Immature natural killer cell (primary cell): ENCODE data around the gene CACNA1F. TPM values are rescaled to one million over a fixed set of nuclear protein-coding genes. Genes with fewer than 3 reads are reported as not detected.
A peak's percentile ranks its signal among the peaks of the same experiment; 100 is the strongest.

Experiments used
- DNase-seq, 3 donors: peaks; one replicate each; pipeline ENCODE4 v3.0.0; 2022; ENCODE audit warnings: mixed read lengths in 1 of 3
- H3K27ac Mint-ChIP-seq, 6 donors: one replicate each; pipeline ENCODE4 v1.8.0; 2020; ENCODE audit warnings: mixed read lengths in 6 of 6, mild to moderate bottlenecking in 5 of 6, inconsistent platforms in 4 of 6, moderate library complexity in 3 of 6
- H3K27me3 Mint-ChIP-seq, 3 donors: one replicate each; pipeline ENCODE4 v1.8.0; 2020 to 2021; ENCODE audit warnings: low read depth in 3 of 3, mild to moderate bottlenecking in 3 of 3, mixed read lengths in 3 of 3, moderate library complexity in 3 of 3, inconsistent platforms in 1 of 3
- H3K36me3 Mint-ChIP-seq, 3 donors: one replicate each; pipeline ENCODE4 v1.8.0; 2020; ENCODE audit warnings: mixed read lengths in 3 of 3, inconsistent platforms in 2 of 3, mild to moderate bottlenecking in 2 of 3
- H3K4me1 Mint-ChIP-seq, 2 donors: one replicate each; pipeline ENCODE4 v1.8.0; 2020; ENCODE audit warnings: inconsistent platforms in 2 of 2, mild to moderate bottlenecking in 2 of 2, mixed read lengths in 2 of 2, moderate library complexity in 1 of 2
- H3K4me3 Mint-ChIP-seq, 5 donors: one replicate each; pipeline ENCODE4 v1.8.0; 2020; ENCODE audit warnings: mild to moderate bottlenecking in 5 of 5, mixed read lengths in 5 of 5, inconsistent platforms in 3 of 5, moderate library complexity in 3 of 5
- H3K9me3 Mint-ChIP-seq, 6 donors: one replicate each; pipeline ENCODE4 v1.8.0; 2020; ENCODE audit warnings: mild to moderate bottlenecking in 6 of 6, mixed read lengths in 6 of 6, inconsistent platforms in 4 of 6, moderate library complexity in 3 of 6
- polyA plus RNA-seq, 3 donors: library from polyadenylated mRNA; unstranded; fragments of 300-500 nt; fragmentation: Illumina TruSeq; gene quantifications; one replicate each; pipeline ENCODE4 v1.2.3, GENCODE V29; 2021

CACNA1F gene
- under 1 TPM in 1 of 3 donors, not detected in 2; 0.07 TPM for polyA plus RNA-seq

DNA sequence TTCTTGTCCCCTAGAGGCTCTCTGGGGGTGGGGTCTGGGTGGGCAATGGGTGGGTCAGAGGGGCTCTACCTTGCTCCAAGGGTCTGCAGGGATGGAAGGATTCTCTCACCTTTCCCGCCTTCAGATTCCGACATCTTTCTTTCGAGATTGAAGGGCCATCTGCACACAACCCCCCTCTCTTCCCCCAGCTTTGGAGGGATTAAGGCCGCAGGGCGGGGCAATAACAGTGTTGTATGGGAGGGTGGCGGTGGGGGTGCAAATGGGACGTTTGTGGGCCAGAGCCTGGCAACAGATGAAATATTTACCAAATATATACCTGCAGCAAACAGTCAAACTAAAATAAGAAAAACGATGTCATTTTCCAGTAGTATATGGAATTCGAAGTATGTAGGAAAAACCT is at the start of gene CACNA1F:
TSS of gene CACNA1F (minus strand) at position 165 of the 400 bp plus-strand sequence. CDS start at position 134, 31 bp downstream.
- no peak for DNase-seq
- Mint-ChIP-seq H3K36me3 (peaks cover 0 to 4% (median 0%) of the 10 kb centered on the region in 3 donors), H3K9me3 (no peaks in the 10 kb centered on the region), H3K4me1 (peaks cover 32 to 36% of the 10 kb centered on the region in 2 donors), H3K4me3 (peak within 1 kb of the TSS in 2 of 5 donors; percentile 21 to 29), H3K27me3 (peaks cover 0 to 4% (median 2%) of the 10 kb centered on the region in 3 donors), H3K27ac (no peak within 1 kb of the TSS)

DNA sequence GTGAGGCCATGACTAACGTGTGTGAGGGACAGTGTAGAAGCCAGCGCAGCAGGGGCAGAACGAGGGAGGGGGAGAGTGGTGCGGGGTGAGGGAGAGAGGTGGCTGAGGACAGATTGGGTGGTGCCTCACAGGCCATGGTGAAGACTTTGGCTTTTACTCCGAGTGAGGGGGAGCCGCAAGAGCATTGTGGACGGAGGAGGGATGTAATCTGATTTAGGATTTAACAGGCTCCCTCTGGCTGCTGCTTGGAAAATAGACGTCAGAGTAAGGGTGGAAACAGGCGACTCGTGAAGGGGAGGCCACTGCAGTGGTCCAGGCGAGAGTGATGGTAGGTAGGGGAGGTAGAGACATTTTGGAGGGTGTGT is 49.5 kb upstream of the CACNA1F start:
- H3K4me1 Mint-ChIP-seq = peaks cover 3 to 13% of the 10 kb centered on the region in 2 donors
- peaks cover 0 to 4% (median 4%) of the 10 kb centered on the region in 3 donors for H3K36me3 Mint-ChIP-seq
- peaks cover 2 to 17% (median 5%) of the 10 kb centered on the region in 3 donors for H3K27me3 Mint-ChIP-seq
- no peaks in the 10 kb centered on the region for H3K9me3 Mint-ChIP-seq
- H3K27ac Mint-ChIP-seq = no peak overlapping the region
- no peak overlapping the region for H3K4me3 Mint-ChIP-seq
- DNase-seq = no peak

DNA sequence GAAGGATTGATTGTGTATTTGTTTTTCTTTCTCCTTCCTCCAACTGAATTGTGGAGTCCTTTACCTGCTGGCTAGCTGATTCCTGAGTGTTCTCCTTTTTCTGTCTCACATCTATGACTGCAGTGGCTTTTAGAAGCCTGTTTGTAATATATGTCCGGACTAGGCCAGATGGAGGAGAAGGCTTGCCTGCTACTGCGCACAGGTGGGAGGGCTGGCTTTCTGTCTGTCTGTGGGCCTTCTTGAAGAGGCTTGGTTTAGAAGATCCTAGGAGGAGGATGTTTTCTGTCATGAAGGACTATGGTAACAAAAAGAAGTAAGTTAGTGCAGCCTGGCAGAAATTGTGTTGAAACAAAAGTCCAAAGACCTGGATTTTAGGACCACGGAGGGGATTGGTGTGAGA is 44.9 kb upstream of the CACNA1F start:
- H3K4me3 Mint-ChIP-seq = no peak overlapping the region
- peaks cover 2 to 18% (median 5%) of the 10 kb centered on the region in 3 donors for H3K27me3 Mint-ChIP-seq
- peaks cover 0 to 4% (median 4%) of the 10 kb centered on the region in 3 donors for H3K36me3 Mint-ChIP-seq
- no peak for DNase-seq
- peaks cover 0 to 2% (median 0%) of the 10 kb centered on the region in 6 donors for H3K9me3 Mint-ChIP-seq
- H3K4me1 Mint-ChIP-seq = peaks cover 25 to 42% of the 10 kb centered on the region in 2 donors
- H3K27ac Mint-ChIP-seq = peak overlapping the region in 1 of 6 donors; percentile 59

DNA sequence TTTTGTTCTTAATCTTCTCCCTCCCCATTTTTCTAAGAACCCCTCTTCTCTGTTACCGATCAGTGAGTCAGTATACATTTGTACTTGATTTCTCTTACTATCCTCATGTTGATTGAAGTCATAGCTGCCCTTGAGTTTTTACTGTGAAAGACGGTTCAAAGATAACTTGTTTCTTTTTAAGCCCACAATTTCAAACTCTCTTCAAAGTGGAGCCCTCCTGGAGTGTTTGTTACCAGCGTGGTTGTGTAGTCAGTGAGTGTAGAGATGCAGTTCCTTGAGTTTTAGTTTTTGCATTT is 44.3 kb upstream of the CACNA1F start:
- Mint-ChIP-seq H3K27ac (peak overlapping the region in 2 of 6 donors; percentile 11 to 59), H3K9me3 (peaks cover 0 to 2% (median 0%) of the 10 kb centered on the region in 6 donors), H3K36me3 (peaks cover 0 to 4% (median 4%) of the 10 kb centered on the region in 3 donors), H3K27me3 (peaks cover 2 to 16% (median 5%) of the 10 kb centered on the region in 3 donors), H3K4me3 (no peak overlapping the region), H3K4me1 (peaks cover 31 to 48% of the 10 kb centered on the region in 2 donors)
- no peak for DNase-seq

DNA sequence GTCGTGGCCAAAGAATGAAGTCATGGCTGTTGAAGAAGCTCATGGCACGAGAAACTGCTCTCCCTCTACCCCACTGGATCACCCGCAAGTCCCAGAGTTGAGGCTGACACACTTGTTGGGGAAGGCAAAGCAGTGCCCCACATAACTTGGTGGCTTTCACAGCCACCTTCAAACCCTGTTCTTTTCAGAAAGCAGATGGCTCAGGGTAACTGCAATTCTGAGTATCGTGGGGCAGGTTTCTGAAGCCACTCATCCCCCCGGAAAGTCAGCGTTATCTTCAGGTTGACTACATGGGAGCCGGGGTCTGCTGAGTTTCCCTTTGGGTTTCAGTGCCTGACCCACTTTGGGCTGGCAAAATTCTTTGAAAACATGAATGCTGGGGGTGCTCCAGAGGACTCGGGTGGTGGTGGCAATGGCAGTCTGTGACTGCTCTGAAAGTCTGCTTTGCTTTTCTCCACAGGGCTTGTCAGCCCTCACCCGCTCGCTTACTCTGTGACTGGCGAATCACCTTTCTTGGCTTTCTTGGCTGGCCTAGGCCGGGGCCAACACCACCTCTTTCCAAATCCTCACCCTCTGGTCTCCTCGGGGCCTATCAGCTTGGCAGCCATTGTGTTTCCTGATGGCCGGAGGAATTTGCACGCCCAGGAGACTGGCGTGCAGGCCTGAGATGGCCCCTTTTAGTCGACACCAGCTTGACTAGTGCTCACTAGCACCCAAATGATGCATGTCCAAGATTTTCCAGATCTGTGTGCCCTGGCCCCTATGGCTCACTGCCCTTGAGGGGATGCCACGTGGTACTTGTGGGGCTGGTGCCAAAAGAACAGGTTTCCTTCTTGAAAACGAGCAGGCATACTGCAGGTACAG is 43.8 kb upstream of the CACNA1F start:
- Mint-ChIP-seq H3K36me3 (no peaks in the 10 kb centered on the region), H3K27ac (no peak overlapping the region), H3K9me3 (peaks cover 0 to 2% (median 0%) of the 10 kb centered on the region in 6 donors), H3K27me3 (peaks cover 2 to 14% (median 5%) of the 10 kb centered on the region in 3 donors), H3K4me3 (no peak overlapping the region), H3K4me1 (peaks cover 36 to 54% of the 10 kb centered on the region in 2 donors)
- DNase-seq = no peak

DNA sequence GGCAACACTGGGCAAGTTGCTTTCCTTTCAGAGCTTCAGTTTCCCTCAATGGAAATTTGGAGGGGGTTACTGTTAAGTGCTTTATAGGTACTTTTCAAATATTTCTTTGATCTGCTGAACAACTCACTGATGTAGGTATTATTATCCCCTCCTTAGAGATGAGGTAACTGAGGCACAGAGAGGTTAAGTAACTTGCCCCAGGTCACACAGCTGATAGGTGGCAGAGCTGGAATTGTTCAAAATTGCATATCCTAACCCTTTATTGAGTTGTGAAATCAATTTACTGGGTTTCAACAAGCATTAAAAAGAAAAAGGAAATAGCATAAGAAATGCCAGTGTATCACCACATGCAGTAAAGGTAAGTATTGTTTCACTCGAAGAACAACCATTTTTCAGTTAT is 43.1 kb upstream of the CACNA1F start:
- Mint-ChIP-seq H3K27me3 (peaks cover 2 to 14% (median 5%) of the 10 kb centered on the region in 3 donors), H3K27ac (no peak overlapping the region), H3K36me3 (no peaks in the 10 kb centered on the region), H3K4me1 (peaks cover 41 to 58% of the 10 kb centered on the region in 2 donors), H3K4me3 (no peak overlapping the region), H3K9me3 (peaks cover 0 to 2% (median 0%) of the 10 kb centered on the region in 6 donors)
- DNase-seq = no peak

DNA sequence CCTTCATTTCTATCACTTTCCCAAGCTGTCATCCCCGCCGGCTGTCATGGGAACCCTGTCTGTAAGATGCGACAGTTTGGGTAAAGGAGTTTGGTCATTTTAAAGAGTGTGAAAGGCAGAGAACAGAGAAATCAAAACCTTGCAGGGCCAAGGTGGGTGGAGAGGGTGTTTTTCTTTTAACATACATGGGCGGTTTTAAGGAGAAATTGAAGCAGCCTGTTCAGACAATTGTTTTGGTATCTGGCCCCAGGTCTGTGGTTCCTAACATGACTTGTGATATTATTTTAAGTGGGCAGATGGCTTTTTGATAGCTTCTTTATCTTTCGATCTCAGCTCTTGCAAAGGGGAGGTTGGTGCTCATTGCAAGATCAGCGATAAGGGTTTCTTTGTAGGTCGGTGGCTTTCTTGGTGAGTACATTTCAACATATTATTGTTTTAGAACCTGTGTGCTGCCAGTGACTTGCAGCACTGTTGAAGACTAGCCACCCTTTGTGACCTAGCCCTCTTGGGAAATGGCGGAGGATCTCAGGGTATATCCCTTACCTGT is 40.1 kb upstream of the CACNA1F start:
- Mint-ChIP-seq H3K27me3 (peaks cover 11 to 17% (median 13%) of the 10 kb centered on the region in 3 donors), H3K9me3 (peaks cover 0 to 2% (median 0%) of the 10 kb centered on the region in 6 donors), H3K4me1 (peaks cover 50 to 72% of the 10 kb centered on the region in 2 donors), H3K27ac (peak overlapping the region; percentile 61 to 88 (median 76)), H3K36me3 (peaks cover 0 to 3% (median 0%) of the 10 kb centered on the region in 3 donors), H3K4me3 (peak overlapping the region; percentile 16 to 68 (median 51))
- DNase-seq = peak; percentile 13 to 43 (median 38)

DNA sequence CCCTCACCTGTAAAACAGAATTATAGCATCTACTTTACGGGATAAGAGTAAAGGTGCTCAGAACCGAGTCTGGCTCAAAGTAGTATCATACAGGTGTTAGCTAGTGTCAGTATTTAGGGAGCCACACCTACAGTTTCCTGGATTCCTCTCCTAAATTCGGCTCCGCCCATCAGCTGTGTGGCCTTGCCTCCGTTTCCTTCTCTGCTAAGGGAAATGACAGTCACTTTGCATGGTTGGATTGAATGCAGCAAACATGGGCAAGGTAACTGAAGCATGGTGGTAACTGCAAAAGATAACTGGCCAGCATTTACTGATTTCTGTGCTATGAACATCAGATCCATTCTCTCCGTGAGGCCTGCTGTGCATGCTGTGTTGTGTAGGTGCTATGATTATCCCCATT is 39.3 kb upstream of the CACNA1F start:
- Mint-ChIP-seq H3K9me3 (peaks cover 0 to 2% (median 0%) of the 10 kb centered on the region in 6 donors), H3K4me3 (peak overlapping the region in 4 of 5 donors; percentile 29 to 68 (median 52)), H3K36me3 (peaks cover 0 to 3% (median 0%) of the 10 kb centered on the region in 3 donors), H3K27ac (peak overlapping the region in 5 of 6 donors; percentile 66 to 88 (median 80)), H3K27me3 (peaks cover 9 to 16% (median 11%) of the 10 kb centered on the region in 3 donors), H3K4me1 (peaks cover 50 to 69% of the 10 kb centered on the region in 2 donors)
- DNase-seq = no peak

DNA sequence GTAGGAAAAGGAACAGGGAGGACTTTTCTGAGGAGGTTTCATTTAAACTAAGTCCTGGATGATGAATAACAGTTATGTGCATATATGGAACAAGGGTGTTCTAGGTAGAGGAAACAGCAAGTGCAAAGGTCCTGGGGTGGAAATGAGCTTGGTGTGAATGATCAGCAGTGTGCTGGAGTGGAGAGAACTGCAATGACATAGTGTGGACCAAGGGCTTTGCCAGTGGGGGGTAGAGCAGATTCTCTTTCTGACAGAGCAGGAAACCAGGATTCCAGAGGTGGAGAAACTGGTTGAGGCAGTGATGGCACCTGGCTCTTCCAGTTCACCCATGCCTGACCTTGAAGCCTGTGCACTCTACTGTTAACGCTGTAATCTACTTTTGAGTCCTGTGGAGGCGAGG is 38.2 kb upstream of the CACNA1F start:
- H3K27ac Mint-ChIP-seq = peak overlapping the region; percentile 9 to 87 (median 74)
- peaks cover 0 to 3% (median 0%) of the 10 kb centered on the region in 3 donors for H3K36me3 Mint-ChIP-seq
- H3K4me1 Mint-ChIP-seq = peaks cover 49 to 65% of the 10 kb centered on the region in 2 donors
- no peak for DNase-seq
- H3K27me3 Mint-ChIP-seq = peaks cover 9 to 16% (median 11%) of the 10 kb centered on the region in 3 donors
- H3K9me3 Mint-ChIP-seq = peaks cover 0 to 2% (median 0%) of the 10 kb centered on the region in 6 donors
- peak overlapping the region; percentile 58 to 72 (median 62) for H3K4me3 Mint-ChIP-seq

DNA sequence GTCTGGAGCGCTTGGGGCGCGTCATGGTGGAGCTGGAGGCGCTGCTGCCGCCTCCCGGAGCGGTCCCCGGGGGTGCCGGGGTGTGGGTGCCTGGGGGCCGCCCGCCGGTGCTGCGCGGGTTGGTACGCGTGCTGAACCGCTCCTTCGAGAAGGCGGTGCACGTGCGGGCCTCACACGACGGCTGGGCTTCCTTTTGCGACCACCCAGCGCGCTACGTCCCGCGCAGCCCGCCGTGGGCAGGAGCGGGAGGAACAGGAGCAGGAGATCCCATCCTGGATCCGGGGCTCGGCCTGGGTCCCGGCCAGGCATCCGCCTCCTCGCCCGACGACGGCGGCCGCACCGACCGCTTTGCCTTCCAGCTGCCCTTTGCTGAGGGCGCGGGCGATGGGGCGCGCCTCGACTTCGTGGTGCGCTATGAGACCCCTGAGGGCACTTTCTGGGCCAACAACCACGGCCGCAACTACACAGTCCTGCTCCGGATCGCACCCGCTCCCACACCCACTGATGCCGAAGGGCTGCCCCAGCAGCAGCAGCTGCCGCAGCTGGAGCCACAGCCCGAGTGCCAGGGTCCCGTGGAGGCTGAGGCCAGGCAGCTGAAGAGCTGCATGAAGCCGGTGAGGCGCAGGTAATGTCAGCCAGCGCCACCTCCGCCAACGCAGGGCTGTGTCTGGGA is 37.2 kb upstream of the CACNA1F start:
- peak overlapping the region in 1 of 6 donors; percentile 87 for H3K27ac Mint-ChIP-seq
- peak overlapping the region; percentile 28 to 72 (median 62) for H3K4me3 Mint-ChIP-seq
- H3K36me3 Mint-ChIP-seq = peaks cover 0 to 3% (median 0%) of the 10 kb centered on the region in 3 donors
- peaks cover 9 to 16% (median 11%) of the 10 kb centered on the region in 3 donors for H3K27me3 Mint-ChIP-seq
- peaks cover 0 to 2% (median 0%) of the 10 kb centered on the region in 6 donors for H3K9me3 Mint-ChIP-seq
- peaks cover 46 to 55% of the 10 kb centered on the region in 2 donors for H3K4me1 Mint-ChIP-seq
- no peak for DNase-seq

DNA sequence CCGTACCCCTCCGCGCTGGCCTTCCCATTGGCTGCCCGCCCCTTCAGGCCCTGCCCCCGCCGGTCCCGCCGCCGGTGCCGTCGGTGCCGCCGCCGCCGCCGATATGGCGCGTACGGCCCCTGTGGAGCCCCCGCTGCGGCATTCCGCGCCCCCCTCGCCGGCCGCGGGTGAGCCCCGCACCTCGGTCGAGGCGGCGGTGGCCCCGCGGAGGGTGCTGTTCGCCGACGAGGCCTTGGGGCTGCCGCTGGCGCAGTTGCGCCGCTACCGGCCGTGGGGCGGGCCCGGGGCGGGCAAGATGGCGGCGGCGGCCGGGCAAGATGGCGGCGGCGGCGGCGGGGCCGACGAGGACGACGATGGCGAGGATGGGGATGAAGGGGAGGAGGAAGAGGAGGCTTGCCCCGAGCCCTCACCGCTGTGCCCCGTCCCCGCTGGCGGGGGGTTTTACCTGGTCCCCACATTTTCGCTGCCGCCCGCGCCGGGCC is 36.7 kb upstream of the CACNA1F start, which contains the start of gene PPP1R3F:
TSS of gene PPP1R3F (plus strand) at position 27 of the 482 bp plus-strand sequence. CDS start at position 104, 77 bp downstream.
- no peak for DNase-seq
- Mint-ChIP-seq H3K36me3 (peaks cover 0 to 3% (median 0%) of the 10 kb centered on the region in 3 donors), H3K27ac (peak within 1 kb of the TSS; percentile 99 to 100 (median 100)), H3K4me1 (peaks cover 40 to 50% of the 10 kb centered on the region in 2 donors), H3K9me3 (peaks cover 0 to 2% (median 0%) of the 10 kb centered on the region in 6 donors), H3K27me3 (peaks cover 11 to 19% (median 12%) of the 10 kb centered on the region in 3 donors), H3K4me3 (peak within 1 kb of the TSS; percentile 95 to 100 (median 96))

DNA sequence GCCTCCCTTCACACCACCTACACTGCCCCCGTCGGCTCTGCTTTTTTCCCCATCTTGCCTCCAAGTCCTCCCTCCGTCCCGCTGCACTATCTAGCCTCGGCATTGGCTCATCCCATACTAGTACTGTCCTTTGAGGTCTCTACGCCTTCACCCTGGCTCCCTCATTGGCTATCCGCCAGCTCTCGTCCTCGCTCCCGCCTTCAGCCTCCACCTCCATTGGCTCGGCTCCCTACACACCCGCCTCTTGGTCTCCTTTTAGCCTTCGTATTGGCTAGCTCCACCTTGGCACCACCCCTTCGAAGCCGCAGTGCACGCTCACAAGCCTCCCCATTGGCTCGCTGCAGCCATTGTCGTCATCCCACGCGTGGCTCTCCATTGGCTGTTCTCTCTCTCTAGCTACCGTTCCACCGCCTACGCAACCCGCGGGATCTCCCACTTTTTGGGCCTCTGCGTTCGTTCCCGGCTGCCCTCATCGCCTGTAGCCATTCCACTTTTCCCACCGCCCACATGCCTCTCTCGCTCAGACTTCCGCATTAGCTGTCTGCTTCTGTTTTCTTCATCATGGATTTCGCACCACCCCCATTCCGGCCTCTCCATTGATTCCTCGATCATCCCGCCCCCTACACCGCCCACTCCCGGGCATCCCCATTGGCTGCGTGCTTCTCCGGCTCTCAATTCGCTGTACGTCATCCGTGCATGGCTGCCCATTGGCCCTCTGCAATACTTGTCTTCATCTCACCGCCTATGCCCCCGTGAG is 36.0 kb upstream of the CACNA1F start:
- Mint-ChIP-seq H3K27ac (peak overlapping the region; percentile 99 to 100 (median 100)), H3K4me1 (peaks cover 34 to 44% of the 10 kb centered on the region in 2 donors), H3K4me3 (peak overlapping the region; percentile 95 to 100 (median 96)), H3K36me3 (peaks cover 0 to 3% (median 0%) of the 10 kb centered on the region in 3 donors), H3K9me3 (no peaks in the 10 kb centered on the region), H3K27me3 (peaks cover 11 to 18% (median 13%) of the 10 kb centered on the region in 3 donors)
- DNase-seq = peak; percentile 93 to 95 (median 95)
